HG02610 (cell line): Measurements from ENCODE around the gene KCNQ2.
"Not testable (repeated sequence)": the region's sequence is repeated elsewhere in the genome, so short reads cannot be mapped to it uniquely, and the experiment has no call there.

ENCODE experiments used
- ATAC-seq: cut with Tn5 transposase; IDR thresholded peaks from one replicate; pipeline ENCODE4 v1.9.1; 2021; ENCODE audit warnings: mild to moderate bottlenecking, moderate library complexity; ENCODE audit not compliant: unreplicated experiment

KCNQ2 gene

DNA sequence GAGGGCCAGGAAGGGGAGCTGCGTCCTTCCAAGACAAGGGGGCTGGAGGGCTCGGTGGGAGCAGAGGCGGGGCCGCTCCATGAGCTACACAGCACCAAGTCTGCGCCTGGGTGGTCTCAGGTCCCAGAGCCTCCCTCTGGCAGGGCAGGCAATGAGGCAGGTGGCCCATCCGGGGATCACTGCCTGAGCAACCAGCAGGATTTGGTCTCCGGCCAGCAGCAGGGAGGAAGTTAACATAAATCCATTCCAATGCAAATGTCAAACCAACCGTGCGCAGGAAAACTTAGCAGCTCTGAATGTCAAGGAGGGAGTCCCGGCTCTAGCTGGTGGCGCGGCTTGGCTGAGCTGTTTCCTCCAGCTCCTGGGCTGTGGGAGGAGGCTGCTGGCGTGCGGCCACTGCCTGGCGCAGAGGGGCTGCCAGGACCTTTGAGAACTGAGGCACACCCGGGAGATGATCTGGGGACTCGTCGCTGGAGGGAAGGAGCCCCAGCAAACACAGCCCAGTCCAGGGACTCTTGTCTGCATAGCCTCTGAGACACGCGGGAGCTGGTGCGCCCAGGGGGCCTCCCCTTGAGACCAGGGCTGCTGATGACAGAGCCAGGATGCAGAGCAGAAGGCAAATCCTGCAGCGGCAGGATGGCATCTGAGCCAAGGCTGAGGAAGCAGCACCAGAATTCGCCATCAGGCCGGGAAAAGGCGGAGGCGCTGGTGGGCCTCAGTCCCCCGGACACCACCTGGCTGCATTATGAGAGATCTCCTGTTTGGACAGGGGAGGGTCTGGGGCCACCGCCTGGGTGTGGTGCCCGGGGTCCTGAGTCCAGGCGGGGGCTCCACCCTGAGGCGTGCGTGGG lies 78.2 kb downstream of the KCNQ2 start:
- no peak for ATAC-seq

GRCh38 chr20:63393566-63393965 lies 78.9 kb downstream of the KCNQ2 start:
- no peak for ATAC-seq

DNA sequence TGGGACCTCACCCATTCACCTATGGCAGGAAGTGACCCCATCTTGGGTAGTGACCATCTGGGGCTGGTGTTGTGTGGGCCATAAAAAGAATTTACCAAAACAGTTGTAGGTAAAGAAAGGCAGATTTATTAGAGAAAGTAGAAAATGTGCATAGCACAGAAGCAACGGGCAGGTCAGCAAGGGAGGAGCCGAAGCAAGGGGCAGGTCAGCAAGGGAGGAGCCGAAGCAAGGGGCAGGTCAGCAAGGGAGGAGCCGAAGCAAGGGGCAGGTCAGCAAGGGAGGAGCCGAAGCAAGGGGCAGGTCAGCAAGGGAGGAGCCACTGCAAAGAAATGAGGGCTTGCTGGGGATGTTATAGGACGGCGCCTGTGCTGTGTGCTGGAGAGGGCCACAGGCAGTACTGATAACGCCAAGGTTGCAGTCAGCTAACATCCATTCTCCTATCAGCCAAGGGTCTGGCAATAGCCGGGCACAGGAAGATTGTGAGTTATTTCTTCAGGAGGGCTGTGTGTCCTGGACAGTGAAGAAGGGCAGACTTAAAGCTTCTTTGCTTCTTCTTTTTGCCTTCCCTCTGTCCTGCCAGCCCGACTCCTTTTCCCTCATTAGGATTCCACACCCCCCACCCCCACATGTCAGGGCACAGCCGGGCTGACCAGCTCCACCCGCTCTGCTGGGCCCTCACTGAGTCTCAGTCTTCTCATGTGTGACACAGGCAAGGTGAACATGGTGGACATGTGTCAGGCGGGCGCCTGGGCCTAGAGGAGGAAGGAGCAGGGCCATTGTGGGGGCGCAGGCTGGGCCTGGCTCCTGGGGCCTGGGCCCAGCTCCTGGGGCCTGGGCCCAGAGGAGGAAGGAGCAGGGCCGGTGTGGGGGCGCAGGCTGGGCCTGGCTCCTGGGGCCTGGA lies 79.7 kb downstream of the KCNQ2 start:
- ATAC-seq = no peak

DNA sequence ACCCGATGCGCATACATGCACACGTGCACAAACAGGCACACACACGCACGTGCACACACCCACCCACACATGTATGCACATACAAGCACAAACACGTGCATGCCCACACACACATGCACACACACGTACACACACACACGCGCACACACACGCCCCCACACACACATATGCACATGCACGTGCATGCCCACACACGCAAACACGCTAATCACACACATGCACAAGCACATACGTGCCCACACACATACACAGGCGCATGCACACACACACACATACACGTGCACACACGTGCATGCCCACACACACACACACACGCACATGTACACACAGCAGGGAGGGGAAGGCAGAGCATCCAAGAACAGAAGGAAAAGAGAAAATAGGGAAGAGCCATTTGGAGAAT lies 84.5 kb downstream of the KCNQ2 start:
- no peak for ATAC-seq

DNA sequence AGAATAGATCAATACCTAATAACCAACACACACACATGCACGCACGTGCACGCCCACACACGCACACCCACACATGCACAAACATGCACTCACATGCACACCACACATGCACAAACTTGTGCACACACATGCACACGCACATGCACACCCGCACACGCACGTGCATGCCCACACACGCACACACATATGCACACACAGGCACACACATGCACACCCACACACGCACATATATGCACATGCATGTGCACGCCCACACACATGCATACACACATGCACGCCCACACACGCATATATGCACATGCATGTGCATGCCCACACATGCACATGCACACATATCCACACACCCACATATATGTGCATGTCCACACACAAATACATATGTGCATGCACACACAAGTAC lies 85.1 kb downstream of the KCNQ2 start:
- ATAC-seq = no peak

GRCh38 chr20:63386491-63386890 lies 86.0 kb downstream of the KCNQ2 start:
- no peak for ATAC-seq

GRCh38 chr20:63385819-63386218 lies 86.6 kb downstream of the KCNQ2 start:
- no peak for ATAC-seq

GRCh38 chr20:63384336-63384735 lies 88.1 kb downstream of the KCNQ2 start:
- ATAC-seq = no peak

DNA sequence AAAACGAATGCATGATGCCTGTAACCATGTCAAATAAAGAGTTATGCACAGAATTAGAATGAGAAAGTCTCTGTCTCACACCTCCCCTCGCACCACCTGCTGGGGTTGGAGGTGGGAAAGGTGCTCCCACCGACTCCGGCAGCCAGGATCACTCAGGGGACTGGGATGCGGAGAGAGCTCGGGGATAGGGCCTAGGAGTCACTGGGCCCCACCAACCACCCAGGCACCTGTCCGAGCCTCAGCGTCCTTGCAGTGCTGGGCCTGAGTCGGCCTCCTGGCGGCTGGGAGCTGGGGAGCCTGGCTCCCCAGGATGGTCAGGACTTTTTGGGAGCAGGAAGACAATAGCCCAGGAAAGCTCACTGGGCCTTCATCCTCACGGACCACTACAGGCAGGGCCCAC lies 88.9 kb downstream of the KCNQ2 start:
- no peak for ATAC-seq

GRCh38 chr20:63382551-63383300 lies 89.7 kb downstream of the KCNQ2 start:
- ATAC-seq = no peak

GRCh38 chr20:63381781-63382431 lies 90.5 kb downstream of the KCNQ2 start:
- ATAC-seq = no peak

GRCh38 chr20:63380346-63380870 lies 92.0 kb downstream of the KCNQ2 start:
- ATAC-seq = no peak

DNA sequence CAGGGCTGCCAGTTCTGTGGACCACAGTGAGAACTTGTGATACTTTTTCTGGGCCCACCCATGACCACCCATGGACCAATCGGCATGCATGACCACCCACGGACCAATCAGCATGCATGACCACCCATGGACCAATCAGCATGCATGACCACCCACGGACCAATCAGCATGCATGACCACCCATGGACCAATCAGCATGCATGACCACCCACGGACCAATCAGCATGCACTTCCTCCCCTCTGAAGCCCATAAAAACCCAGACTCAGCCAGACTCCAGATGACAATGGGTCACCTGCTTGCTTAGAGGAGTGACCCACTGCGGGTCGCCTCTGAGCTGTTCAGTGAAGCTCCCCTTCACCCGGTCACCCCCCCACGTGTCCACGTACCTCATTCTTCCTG lies 92.6 kb downstream of the KCNQ2 start:
- not testable (repeated sequence) for ATAC-seq

DNA sequence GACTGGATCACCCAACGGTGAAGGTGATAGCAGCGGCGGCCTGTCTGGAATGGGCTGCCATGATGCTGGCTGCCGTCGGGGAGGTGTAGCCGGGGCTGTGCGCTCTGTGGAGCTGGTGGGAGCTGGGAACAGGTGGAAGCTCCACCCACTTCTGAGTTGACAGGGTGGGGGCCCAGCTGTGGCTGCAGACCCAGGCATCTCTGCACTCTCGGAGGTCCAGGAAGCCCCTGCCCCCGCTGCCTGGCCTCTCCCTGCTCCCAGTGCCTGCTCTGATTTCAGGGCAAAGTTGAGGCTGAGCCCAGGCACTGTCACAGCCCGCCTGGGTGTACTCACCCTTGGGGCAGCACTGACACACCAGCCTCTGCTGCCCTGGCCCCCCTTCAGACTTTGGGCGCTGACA lies 93.2 kb downstream of the KCNQ2 start:
- no peak for ATAC-seq

DNA sequence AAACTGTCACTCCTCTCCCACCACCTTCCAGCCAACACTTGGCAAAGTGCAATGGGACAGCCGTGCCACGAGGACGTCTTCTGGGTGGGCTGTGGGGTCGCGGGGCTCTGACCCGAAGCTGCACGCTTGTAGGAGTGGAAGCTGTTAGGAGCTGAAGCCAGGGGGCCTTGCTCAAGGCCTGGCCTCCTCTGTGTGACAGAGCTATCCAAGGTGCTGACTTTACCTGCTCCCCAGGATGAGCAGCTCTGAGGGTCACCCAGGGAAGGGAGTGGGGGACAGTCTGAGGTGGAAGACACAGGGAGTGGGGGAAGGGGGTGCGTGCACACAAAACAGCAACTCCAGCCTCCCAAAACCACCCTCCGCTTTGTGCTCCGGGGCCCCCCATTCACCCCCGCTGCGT lies 93.8 kb downstream of the KCNQ2 start:
- ATAC-seq = no peak

DNA sequence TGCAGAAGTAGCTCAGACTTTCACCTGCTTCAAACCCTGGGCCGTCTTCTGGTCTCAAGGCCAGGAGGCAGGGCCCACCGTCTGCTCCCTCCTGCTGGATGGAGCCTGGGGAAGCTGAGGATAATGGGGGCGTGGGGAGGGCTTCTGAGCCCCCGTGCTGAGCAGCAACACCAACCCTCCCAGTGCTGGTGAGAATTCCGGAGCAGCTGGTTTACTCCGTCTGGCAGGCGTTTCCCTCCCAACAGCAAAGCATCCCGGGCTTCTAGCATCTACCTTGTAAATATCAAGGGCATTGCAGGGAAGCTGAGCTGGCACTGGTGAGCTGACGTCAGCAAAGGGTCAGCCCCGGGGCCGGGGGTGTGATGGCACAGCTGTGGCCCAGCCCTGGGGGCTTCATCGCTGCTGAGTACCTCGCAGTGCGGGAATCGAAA lies 94.5 kb downstream of the KCNQ2 start:
- no peak for ATAC-seq

- no peak for ATAC-seq
These were observed 95.1 kb downstream of the KCNQ2 start for GRCh38 chr20:63377256-63377941.

GRCh38 chr20:63376283-63377250 lies 95.9 kb downstream of the KCNQ2 start:
- ATAC-seq = no peak

GRCh38 chr20:63375438-63375837 lies 97.0 kb downstream of the KCNQ2 start:
- ATAC-seq = no peak
